OCI-LY1 (cell line): ENCODE data around the gene CKAP2L.

Experiments used
- H2AFZ ChIP-seq: fragments of 200-600 bp; sonication (generic), shearing (Covaris generic); 2 replicates; pipeline ENCODE4 v1.6.0; 2014; ENCODE audit warnings: antibody characterized with exemption, mild to moderate bottlenecking, low read length
- H3F3A ChIP-seq: fragments of 200-600 bp; sonication (generic), shearing (Covaris generic); 2 replicates; pipeline ENCODE4 v1.6.0; 2014; ENCODE audit warnings: mild to moderate bottlenecking, antibody characterized with exemption, low read length, moderate library complexity; ENCODE audit not compliant: insufficient read depth
- H3K27ac ChIP-seq: fragments of 200-600 bp; sonication (generic); 2 replicates; pipeline ENCODE4 v1.5.1; 2014; ENCODE audit warnings: low read length, mixed run types, mild to moderate bottlenecking, low read depth; ENCODE audit not compliant: poor library complexity, severe bottlenecking
- H3K27me3 ChIP-seq: fragments of 200-600 bp; sonication (generic); 2 replicates; pipeline ENCODE4 v1.6.0; 2014; ENCODE audit warnings: antibody characterized with exemption, mild to moderate bottlenecking, low read length, moderate library complexity; ENCODE audit not compliant: insufficient read depth
- H3K36me3 ChIP-seq: fragments of 200-600 bp; sonication (generic); 2 replicates; pipeline ENCODE4 v1.6.1; 2014; ENCODE audit warnings: mild to moderate bottlenecking, antibody characterized with exemption, low read length, moderate library complexity, mixed read lengths; ENCODE audit not compliant: insufficient read depth
- H3K4me1 ChIP-seq: fragments of 200-600 bp; sonication (generic); 2 replicates; pipeline ENCODE4 v1.5.1; 2014; ENCODE audit warnings: mild to moderate bottlenecking, low read length, moderate library complexity; ENCODE audit not compliant: insufficient read depth, severe bottlenecking
- H3K4me2 ChIP-seq: fragments of 200-600 bp; sonication (generic), shearing (Covaris generic); 2 replicates; pipeline ENCODE4 v1.6.1; 2014; ENCODE audit warnings: low read length
- H3K4me3 ChIP-seq: fragments of 200-600 bp; sonication (generic); 2 replicates; pipeline ENCODE4 v1.5.1; 2014; ENCODE audit warnings: low read length, low read depth, mild to moderate bottlenecking, mixed read lengths; ENCODE audit not compliant: poor library complexity, severe bottlenecking
- H3K79me2 ChIP-seq: fragments of 200-600 bp; shearing (Covaris generic); 2 replicates; pipeline ENCODE4 v1.6.1; 2016; ENCODE audit warnings: mixed run types, low read length, mixed read lengths; ENCODE audit not compliant: insufficient read depth
- H3K9ac ChIP-seq: fragments of 200-600 bp; sonication (generic), shearing (Covaris generic); 2 replicates; pipeline ENCODE4 v1.6.1; 2014; ENCODE audit warnings: mild to moderate bottlenecking, low read length, mixed read lengths
- H3K9me2 ChIP-seq: fragments of 200-600 bp; sonication (generic), shearing (Covaris generic); 2 replicates; pipeline ENCODE4 v1.6.1; 2014; ENCODE audit warnings: low read depth, mild to moderate bottlenecking, low read length, mixed read lengths
- H3K9me3 ChIP-seq: fragments of 200-600 bp; shearing (Covaris generic); 2 replicates; pipeline ENCODE4 v1.6.1; 2014; ENCODE audit warnings: low read length, mixed read lengths
- H4K20me1 ChIP-seq: fragments of 200-600 bp; sonication (generic), shearing (Covaris generic); 2 replicates; pipeline ENCODE4 v1.6.0; 2016; ENCODE audit warnings: mild to moderate bottlenecking, low read length; ENCODE audit not compliant: insufficient read depth
- EZH2 ChIP-seq: fragments of 200-600 bp; sonication (generic), shearing (Covaris generic); IDR thresholded peaks from 2 replicates; pipeline ENCODE4 v1.8.0; 2017; ENCODE audit warnings: borderline replicate concordance, mixed run types, mild to moderate bottlenecking, antibody characterized with exemption, low read length, moderate library complexity, mixed read lengths
- TF ChIP-seq, protein P1 (sequence below): fragments of 200-600 bp; sonication (generic), shearing (Covaris generic); IDR thresholded peaks from 2 replicates; pipeline ENCODE4 v1.5.1; 2017; ENCODE audit warnings: mild to moderate bottlenecking, antibody characterized with exemption, low read length, moderate library complexity, mixed read lengths

Gene CKAP2L

DNA sequence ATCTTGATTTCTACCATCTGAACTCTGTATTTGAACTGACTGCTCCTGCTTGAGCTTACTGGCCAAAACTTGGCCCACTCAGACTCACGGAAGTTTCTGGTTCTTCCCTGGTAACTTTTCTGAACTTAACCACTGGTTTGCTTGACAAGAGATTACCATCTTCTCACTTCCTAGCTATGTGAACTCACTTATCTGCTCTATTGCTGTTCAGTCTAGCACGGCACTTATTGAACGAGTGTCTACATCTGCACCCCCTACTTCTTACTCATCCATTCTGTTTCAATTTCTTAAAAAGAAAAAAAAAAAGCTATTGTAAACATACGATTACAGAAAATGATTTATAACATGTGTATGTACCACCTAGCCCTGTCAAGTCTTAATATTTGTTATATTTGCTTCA, 9.0 kb downstream of the CKAP2L start:
- Histone ChIP-seq H3F3A (no peaks in the 10 kb centered on the region), H2AFZ (no peak overlapping the region), H3K9me2 (no peaks in the 10 kb centered on the region), H3K4me3 (no peak overlapping the region), H3K27me3 (no peaks in the 10 kb centered on the region), H3K4me1 (no peaks in the 10 kb centered on the region), H3K36me3 (peaks cover 96% of the 10 kb centered on the region), H3K9me3 (no peaks in the 10 kb centered on the region), H3K4me2 (no peak overlapping the region), H3K79me2 (no peaks in the 10 kb centered on the region), H4K20me1 (no peaks in the 10 kb centered on the region), H3K27ac (no peak overlapping the region), H3K9ac (no peak overlapping the region)
- TF ChIP-seq, protein P1, sequence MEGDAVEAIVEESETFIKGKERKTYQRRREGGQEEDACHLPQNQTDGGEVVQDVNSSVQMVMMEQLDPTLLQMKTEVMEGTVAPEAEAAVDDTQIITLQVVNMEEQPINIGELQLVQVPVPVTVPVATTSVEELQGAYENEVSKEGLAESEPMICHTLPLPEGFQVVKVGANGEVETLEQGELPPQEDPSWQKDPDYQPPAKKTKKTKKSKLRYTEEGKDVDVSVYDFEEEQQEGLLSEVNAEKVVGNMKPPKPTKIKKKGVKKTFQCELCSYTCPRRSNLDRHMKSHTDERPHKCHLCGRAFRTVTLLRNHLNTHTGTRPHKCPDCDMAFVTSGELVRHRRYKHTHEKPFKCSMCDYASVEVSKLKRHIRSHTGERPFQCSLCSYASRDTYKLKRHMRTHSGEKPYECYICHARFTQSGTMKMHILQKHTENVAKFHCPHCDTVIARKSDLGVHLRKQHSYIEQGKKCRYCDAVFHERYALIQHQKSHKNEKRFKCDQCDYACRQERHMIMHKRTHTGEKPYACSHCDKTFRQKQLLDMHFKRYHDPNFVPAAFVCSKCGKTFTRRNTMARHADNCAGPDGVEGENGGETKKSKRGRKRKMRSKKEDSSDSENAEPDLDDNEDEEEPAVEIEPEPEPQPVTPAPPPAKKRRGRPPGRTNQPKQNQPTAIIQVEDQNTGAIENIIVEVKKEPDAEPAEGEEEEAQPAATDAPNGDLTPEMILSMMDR: no peak
- TF ChIP-seq EZH2: no peak

GRCh38 chr2:112754564-112754963, 9.8 kb downstream of the CKAP2L start:
- Histone ChIP-seq H3K4me2 (no peak overlapping the region), H3K9me2 (no peaks in the 10 kb centered on the region), H3K27ac (no peak overlapping the region), H3K4me3 (no peak overlapping the region), H3K4me1 (no peaks in the 10 kb centered on the region), H4K20me1 (no peaks in the 10 kb centered on the region), H3K9me3 (no peaks in the 10 kb centered on the region), H3K27me3 (no peaks in the 10 kb centered on the region), H2AFZ (no peak overlapping the region), H3F3A (no peaks in the 10 kb centered on the region), H3K79me2 (no peaks in the 10 kb centered on the region), H3K9ac (no peak overlapping the region), H3K36me3 (peaks cover 93% of the 10 kb centered on the region)
- no peak for TF ChIP-seq EZH2
- TF ChIP-seq, protein P1: no peak

GRCh38 chr2:112752667-112753066, 11.7 kb downstream of the CKAP2L start:
- TF ChIP-seq, protein P1: no peak
- TF ChIP-seq EZH2: no peak
- no peak overlapping the region for H3K4me3 ChIP-seq
- no peak overlapping the region for H2AFZ ChIP-seq
- H3K27me3 ChIP-seq: no peaks in the 10 kb centered on the region
- peaks cover 93% of the 10 kb centered on the region for H3K36me3 ChIP-seq
- peaks cover 18% of the 10 kb centered on the region; the same call in 1 of the 2 replicates for H3K79me2 ChIP-seq
- H3K9me2 ChIP-seq: no peaks in the 10 kb centered on the region
- H3K9me3 ChIP-seq: no peaks in the 10 kb centered on the region
- H3K4me2 ChIP-seq: no peak overlapping the region
- H4K20me1 ChIP-seq: no peaks in the 10 kb centered on the region
- H3K27ac ChIP-seq: no peak overlapping the region
- H3F3A ChIP-seq: no peaks in the 10 kb centered on the region
- H3K9ac ChIP-seq: no peak overlapping the region
- H3K4me1 ChIP-seq: no peaks in the 10 kb centered on the region
